Activated CD4-positive, CD25-positive, alpha-beta regulatory T cell treated with anti-CD3 and anti-CD28 coated beads, Interleukin-2, amount 50 U/mL, for 16 hours (primary cell): ENCODE results near the gene ASF1A.
"Not testable (repeated sequence)": the region's sequence is repeated elsewhere in the genome, so short reads cannot be mapped to it uniquely, and the experiment has no call there.

Experiments
- DNase-seq: peaks from one replicate; pipeline ENCODE4 v3.0.0-alpha.2; 2020; ENCODE audit warnings: low read depth, low spot score

The ASF1A gene

DNA sequence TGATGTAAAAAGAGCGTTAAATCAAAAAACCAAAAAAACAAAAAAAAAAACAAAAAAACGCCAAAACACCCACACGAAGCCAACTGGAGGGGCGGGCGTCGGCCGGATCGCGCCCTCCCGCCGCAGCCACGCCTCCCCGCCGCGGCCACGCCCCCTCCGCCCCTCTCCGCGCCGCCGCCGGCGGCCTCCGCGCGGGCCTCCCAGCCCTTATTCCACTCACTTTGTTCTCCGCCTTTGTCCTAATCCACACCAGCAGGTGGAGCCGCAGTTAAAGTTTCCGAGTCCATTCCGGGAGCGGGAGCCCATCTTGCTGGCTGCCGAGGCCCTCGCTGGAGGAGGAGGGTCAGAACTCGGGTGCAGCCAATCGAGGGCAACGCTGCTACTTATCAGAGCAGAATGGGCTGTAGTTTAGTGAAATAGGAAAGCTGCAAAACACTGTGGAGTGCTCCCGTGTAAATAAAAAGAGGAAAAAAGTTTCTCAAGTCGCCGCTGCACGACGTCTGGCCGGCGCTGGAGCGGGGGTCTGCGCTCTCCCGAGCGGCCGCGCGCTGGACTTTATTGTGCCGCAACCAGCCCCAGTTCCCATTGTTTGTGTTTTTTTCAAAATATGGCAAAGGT is at the start of gene ASF1A:
ASF1A (plus strand) TSS at position 346 of the 618 bp plus-strand sequence; CDS start at position 608, 262 bp downstream.
- DNase-seq = peak; percentile 92

- DNase-seq = no peak
These were observed 49.0 kb upstream of the ASF1A start for GRCh38 chr6:118844915-118845314.

DNA sequence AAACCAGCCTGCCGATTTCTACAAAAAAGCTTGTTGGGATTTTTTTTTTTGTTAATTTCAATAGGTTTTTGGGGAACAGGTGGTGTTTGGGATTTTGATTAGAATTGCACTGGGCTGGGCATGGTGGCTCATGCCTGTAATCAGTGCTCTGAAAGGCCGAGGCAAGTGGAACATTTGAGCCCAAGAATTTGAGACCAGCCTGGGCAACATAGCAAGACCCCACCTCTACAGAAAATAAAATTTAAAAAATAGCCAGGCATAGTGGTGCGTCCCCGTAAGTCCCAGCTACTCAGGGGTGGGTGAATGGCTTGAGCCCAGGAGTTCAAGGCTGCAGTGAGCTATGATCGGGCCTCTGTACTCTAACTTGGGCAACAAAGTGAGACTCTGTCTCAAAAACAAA is 40.5 kb upstream of the ASF1A start:
- no peak for DNase-seq

DNA sequence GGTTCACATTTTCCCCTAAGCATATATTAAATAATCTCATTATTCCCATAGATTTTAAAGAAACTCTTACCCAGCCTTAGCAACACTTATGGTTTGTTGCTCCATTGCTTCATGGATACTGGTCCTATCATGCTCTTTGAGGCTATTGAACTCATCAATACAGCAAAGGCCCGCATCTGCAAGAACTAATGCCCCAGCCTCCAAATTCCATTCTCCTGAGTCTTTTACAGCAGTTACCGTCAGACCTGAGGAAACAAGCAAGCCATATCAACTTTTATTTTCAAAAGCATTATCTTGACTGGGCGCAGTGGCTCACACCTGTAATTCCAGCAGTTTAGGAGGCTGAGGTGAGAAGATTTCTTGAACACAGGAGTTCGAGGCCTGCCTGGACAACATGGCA is 37.7 kb upstream of the ASF1A start:
- no peak for DNase-seq

DNA sequence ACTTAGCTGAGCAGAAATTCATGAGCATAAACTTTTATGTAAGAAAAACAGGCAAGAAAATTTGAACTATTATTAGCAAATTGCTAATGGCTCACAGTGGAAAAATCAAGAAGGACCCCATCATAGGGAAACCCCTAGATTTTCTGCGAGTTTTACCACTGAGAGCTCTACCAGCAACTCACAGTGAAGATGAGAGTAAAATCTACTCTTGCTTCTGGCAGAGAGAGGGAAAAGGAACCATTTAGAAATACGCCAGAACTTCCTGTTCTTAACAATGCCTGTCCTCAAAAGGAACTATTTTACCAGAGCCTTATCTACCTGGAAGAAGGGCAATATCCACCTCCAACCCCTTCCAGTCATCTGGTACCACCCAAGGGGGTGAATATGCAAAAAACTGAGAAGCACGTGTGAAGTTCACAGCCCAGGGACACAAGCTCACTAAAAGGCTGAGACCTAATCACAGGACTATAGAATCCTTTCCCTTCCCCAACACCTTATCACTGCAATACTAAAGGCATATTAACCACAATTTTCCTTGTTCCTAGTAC is 34.4 kb upstream of the ASF1A start:
- no peak for DNase-seq

- no peak for DNase-seq
These were observed 33.6 kb upstream of the ASF1A start for GRCh38 chr6:118860363-118860762.

DNA sequence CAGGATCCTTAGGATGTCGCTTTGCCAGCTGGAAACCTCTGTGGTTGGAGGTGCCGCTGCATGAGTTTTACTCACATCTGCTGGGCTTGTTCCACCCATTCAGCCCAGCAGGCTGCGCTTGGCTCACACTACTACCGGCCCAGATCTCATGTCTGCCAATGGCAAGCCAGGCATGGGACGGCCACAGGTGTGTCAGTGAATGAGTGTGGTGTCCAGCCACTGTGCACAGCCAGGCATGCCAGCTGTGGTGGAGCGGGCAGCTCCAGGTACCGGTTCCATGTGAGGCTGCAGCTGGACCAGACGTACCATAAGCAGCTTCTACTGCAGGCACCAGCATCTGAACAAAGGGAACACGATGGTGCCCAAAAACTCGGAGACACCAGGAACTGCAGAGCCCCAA is 33.1 kb upstream of the ASF1A start:
- DNase-seq = no peak

DNA sequence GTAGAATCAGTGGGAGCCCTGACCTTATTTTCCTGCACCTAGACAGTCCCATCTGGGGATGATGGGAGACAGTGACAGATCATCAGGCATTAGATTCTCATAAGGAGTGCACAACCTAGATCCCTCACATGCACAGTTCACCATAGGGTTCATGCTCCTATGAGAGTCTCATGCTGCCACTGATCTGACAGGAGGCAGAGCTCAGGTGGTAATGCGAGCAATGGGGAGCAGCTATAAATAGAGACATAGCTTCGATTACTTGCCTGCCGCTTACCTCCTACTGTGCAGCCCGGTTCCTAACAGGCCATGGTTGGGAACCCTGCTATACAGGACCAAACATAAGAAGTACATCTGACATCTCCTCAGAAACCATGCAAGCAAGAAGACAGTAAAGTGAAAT is 31.5 kb upstream of the ASF1A start:
- no peak for DNase-seq

DNA sequence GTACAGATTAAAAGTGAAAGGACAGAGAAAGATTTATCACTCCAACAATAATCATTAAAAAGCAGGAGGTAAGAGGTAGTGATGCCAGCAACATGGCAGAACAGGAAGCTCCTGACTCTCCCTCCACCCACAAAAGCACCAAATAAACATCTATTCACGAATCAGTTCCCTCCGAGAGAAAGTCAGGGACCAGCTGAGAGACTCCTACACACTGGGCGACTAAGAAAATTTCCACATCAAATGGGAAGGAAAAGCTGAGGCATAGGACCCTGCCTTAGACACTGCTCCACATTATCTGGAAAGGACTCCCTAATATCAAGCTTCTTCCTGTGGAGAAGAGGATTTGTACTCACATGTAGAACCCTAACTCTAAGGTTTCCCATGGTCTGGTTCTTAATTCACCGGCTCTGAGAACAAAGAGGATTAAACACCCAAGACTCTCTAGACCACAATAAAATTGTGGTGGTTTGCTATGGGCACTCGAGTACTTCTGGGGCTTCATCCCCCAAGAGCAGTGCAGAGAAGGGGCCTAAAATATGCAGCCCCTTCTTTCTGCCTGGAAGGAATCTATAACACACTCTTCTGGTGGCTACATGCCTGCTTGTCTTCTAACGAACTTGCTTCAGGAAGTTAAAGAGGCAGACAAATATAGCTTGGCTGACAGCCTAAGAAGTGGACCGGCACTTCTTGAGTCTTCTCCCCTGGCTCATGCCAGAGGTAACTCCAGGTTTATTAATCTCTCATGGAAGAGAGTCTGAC is 29.4 kb upstream of the ASF1A start:
- no peak for DNase-seq

- no peak for DNase-seq
These were observed 28.9 kb upstream of the ASF1A start for GRCh38 chr6:118865100-118865391.

DNA sequence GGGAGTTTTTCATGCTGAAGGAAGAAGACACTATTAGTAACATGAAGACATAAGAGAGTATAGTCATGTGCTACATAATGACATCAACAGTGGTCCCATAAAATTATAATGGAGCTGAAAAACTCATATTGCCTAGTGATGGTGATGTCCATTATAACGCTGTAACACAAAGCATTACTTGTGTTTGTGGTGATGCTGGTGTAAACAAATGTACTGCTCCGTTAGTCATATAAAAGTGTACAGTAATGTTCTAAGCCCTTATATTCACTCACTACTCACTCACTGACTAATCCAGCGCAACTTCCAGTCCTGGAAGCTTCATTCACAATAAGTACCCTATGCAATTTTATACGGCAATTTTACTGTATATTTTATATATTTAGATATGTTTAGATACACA is 26.8 kb upstream of the ASF1A start:
- DNase-seq = no peak

GRCh38 chr6:118868901-118869300 is 25.1 kb upstream of the ASF1A start:
- DNase-seq = not testable (repeated sequence)

- DNase-seq = no peak
These were observed 24.6 kb upstream of the ASF1A start for GRCh38 chr6:118869350-118869749.

- DNase-seq = no peak
These were observed 23.9 kb upstream of the ASF1A start for GRCh38 chr6:118869894-118870589.

GRCh38 chr6:118871331-118871730 is 22.6 kb upstream of the ASF1A start:
- DNase-seq = no peak

DNA sequence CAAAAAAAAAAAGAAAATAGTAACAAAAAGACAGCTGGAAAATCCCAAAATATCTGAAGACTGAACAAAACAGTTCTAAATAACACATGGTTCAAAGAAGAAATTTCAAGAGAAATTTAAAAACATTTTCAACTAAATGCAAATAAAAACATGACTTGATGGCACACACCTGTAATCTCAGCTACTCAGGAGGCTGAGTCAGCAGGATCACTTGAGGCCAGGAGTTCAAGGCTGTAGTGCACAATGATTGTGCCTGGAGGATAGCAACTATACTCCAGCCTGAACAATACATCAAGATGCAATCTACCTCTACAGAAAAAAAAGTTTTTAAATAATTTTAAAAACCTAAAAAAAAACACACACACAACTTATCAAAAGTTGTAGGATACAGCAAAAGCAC is 21.6 kb upstream of the ASF1A start:
- no peak for DNase-seq

DNA sequence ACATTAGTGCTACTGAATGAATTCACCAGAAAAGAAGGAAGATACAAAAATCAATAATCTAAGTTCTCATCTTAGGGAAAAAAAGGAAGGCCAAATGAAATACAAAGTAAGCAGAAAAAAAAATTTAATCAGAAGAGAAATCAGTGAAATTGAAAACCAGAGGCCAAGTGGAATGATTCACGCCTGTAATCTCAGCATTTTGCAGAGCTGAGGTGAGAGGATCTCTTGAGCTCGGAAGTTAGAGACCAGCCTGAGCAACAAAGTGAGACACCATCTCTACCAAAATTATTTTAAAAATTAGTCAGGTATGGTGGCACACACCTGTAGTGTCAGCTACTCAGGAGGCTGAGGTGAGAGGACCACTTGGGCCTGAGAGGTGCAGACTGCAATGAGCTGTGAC is 21.2 kb upstream of the ASF1A start:
- no peak for DNase-seq

GRCh38 chr6:118873239-118873638 is 20.7 kb upstream of the ASF1A start:
- DNase-seq = no peak

GRCh38 chr6:118875672-118876071 is 18.3 kb upstream of the ASF1A start:
- DNase-seq = no peak

DNA sequence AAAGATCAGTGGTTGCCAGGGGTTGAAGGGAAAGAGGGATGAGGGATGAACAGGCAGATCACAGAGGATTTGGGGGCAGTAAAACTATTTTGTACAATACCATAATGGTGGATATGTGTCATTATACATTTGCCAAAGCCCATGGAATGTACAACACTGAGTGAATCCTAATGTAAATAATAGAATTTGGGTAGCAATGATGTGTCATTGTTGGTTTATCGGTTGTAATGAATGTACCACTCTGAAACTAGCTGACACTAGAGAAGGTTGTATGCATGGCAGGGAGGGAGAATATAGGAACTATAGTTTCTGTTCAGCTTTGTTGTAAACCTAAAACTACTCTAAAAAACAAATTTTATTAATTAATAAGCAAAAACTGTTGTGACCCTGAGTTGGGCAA is 17.8 kb upstream of the ASF1A start:
- no peak for DNase-seq

- no peak for DNase-seq
These were observed 17.1 kb upstream of the ASF1A start for GRCh38 chr6:118876814-118877213.

DNA sequence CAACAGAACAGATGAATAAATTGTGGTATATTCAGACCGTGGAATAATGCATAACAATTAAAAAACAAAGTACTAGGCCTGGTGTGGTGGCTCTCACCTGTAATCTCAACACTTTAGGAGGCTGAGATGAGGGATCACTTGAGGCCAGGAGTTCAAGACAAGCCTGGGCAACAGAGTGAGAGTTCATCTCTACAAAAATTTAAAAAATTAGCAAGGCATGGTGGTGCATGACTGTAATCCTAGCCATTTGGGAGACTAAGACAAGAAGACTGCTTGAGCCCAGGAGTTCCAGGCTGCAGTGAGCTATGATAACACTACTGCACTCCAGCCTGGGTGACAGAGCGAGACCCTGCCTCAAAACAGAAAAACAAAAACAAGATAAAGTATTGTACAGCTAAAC is 16.1 kb upstream of the ASF1A start:
- no peak for DNase-seq
